Ovary (tissue), 3 donors: ENCODE results near the gene RBBP5.

Source experiments
- POLR2A ChIP-seq: fragments of 450-650 bp; IDR thresholded peaks from one replicate; pipeline ENCODE4 v1.6.1; 2017; ENCODE audit warnings: antibody characterized with exemption, mild to moderate bottlenecking, moderate library complexity
- TF ChIP-seq, protein P1 (sequence below), 3 donors: fragments of 450-650 bp in 2 of 3; fragments of 200-600 bp in 1 of 3; IDR thresholded peaks; one replicate each; pipeline versions ENCODE4 v1.5.1 to v1.8.0; 2016 to 2022; ENCODE audit warnings: antibody characterized with exemption in 3 of 3, mild to moderate bottlenecking in 1 of 3
- donor health status: DM: no; HTN: no; CAD: no.

DNA sequence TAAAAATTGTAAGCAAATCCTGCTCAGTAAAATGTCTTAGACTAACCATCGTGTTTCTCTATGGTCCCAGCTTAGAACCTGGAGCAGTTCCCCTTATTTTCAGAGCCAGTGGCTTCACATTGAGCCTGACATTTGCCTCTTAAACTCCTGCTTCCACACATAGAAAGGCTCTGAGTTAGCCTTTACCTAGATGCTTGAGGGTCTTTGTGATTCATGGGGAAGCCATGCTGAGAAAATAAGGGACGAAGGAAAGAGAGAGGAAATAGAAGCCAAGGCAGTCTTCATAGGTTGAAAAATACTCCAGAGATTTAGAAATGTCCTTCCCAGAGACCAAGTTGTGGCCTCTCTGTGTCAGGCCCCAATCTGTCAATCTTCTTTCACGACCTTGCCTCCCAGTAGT lies 16.1 kb upstream of the RBBP5 start:
- no peak for TF ChIP-seq POLR2A
- TF ChIP-seq, protein P1, sequence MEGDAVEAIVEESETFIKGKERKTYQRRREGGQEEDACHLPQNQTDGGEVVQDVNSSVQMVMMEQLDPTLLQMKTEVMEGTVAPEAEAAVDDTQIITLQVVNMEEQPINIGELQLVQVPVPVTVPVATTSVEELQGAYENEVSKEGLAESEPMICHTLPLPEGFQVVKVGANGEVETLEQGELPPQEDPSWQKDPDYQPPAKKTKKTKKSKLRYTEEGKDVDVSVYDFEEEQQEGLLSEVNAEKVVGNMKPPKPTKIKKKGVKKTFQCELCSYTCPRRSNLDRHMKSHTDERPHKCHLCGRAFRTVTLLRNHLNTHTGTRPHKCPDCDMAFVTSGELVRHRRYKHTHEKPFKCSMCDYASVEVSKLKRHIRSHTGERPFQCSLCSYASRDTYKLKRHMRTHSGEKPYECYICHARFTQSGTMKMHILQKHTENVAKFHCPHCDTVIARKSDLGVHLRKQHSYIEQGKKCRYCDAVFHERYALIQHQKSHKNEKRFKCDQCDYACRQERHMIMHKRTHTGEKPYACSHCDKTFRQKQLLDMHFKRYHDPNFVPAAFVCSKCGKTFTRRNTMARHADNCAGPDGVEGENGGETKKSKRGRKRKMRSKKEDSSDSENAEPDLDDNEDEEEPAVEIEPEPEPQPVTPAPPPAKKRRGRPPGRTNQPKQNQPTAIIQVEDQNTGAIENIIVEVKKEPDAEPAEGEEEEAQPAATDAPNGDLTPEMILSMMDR (IDR thresholded peaks at IDR 0.05), result no peak
